HG03378 (cell line): ENCODE measurements around the gene IRF6.
"Not testable (repeated sequence)": the region's sequence is repeated elsewhere in the genome, so short reads cannot be mapped to it uniquely, and the experiment has no call there.

ENCODE experiments used
- ATAC-seq: cut with Tn5 transposase; IDR thresholded peaks from one replicate; pipeline ENCODE4 v1.9.1; 2021; ENCODE audit warnings: mild to moderate bottlenecking, moderate library complexity; ENCODE audit not compliant: unreplicated experiment

IRF6 gene

GRCh38 chr1:209823143-209824041, 17.4 kb upstream of the IRF6 start:
- ATAC-seq = no peak

DNA sequence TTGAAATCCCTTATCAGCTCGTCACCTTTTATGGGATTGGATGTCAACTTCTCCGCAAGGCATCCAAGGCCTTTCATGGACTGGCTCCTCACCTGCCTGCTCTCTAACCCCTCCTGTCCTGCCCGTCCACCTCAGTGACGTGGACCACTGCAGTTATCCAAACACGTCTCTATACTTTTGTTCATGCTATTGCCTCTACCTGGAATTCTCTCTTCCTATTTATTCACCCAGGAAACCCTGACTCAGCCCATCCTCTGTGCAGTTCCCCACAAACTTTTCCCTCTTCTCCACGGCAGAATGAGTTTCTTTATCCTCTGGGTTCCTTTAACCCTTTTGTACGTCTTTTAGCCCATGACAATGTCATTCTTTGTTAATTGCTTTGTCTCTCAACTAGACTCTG, 16.8 kb upstream of the IRF6 start:
- no peak for ATAC-seq

DNA sequence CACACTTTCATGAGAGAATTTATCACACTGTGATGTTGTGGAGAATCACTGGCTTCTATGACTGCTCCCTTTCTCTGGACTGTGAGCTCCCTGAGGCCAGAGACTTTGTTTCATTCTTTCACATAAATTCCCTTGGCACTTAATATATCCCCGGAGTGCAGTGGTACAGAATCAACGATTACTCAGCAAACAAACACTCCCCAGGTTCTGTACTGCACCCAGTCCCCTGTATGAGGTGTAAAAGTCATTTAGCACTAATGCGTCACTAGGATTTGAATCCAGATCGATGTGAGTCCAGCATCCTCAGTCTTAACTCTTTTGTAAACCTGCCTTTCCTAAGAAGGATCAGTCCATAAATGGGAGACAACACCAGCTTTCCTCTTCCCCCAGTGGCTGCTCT, 15.0 kb upstream of the IRF6 start:
- no peak for ATAC-seq

GRCh38 chr1:209819058-209819457, 13.1 kb upstream of the IRF6 start:
- ATAC-seq = no peak

DNA sequence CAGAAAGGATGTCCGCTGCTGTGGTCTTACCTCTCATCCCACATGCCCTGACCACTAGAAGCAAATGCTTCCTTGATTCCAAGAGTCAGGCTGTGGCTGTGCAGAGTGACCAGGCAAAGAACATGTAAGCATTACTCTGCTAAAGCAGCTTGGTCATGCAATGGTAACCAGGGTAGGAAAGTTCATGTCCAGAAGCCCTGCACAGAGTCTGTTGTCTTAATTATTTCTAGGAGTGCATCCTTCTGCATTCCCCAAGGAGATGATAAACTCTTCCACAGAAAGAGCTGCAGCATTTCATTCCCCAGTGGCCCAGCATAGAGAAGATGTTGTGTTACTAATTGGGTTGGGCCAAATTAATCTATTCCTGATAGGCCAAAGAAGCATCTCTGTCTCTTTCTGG, 11.7 kb upstream of the IRF6 start:
- no peak for ATAC-seq

DNA sequence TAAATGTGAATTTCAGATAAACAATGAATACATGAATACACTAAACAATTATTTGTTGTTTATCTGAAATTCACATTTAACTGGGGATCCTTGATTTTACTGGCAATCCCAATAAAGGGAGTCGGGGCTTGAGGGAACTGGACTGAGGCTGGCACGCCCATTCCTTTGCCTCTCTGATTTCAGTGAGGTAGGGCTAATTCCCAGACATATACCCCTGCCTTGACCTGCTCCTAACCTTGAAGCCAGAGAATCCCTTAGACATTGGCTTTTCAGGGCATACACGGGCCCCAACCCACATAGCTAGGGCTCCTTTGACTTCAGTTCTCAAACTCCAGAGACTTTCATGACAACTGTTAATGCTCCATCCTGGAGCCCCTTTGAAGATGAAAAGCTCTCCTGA, 11.0 kb upstream of the IRF6 start:
- ATAC-seq = no peak

DNA sequence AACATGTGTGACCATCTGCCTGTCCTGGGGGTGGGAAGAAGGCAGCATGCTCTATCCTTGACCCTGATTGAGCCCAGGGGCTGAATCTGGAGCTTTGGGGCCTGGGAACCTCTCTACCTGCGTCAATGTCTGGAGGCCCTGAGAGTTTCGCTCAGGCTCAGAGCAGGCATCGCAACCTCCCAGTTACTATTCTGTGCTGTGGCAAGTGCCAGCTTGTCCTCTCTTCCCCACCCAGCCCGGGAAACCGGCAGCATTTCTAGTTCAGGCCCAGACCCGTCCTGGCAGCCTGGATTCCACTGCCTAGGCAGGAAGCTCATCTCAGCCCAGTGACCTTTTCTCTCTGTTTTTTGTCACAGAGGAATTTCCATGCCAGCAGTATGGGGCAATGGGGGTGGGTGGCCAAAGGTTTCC, 10.0 kb upstream of the IRF6 start:
- ATAC-seq = no peak

GRCh38 chr1:209815490-209815889, 9.5 kb upstream of the IRF6 start:
- no peak for ATAC-seq

- no peak for ATAC-seq
Measured at GRCh38 chr1:209813902-209814301, 8.0 kb upstream of the IRF6 start.

DNA sequence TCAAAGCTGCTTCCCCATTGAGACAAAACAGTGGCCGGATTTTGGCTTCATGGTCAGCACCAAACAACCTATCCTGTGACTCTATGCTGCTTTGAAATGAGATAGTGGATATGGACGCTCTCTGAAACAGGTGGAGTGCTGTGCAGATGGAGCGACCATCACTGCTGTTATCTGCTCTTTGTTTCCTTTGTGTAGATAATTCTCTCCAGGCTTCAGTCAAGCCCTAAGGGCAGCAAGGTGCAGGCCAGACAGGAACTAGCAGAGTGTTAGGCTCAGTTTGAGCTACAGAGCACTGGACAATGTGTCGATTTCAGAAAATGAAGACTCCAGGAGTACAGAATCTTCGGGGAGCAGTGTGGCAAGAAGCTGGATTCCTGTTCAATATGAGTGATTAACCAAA, 4.8 kb upstream of the IRF6 start:
- ATAC-seq = no peak

- ATAC-seq = no peak
Measured at GRCh38 chr1:209809611-209810010, 3.7 kb upstream of the IRF6 start.

DNA sequence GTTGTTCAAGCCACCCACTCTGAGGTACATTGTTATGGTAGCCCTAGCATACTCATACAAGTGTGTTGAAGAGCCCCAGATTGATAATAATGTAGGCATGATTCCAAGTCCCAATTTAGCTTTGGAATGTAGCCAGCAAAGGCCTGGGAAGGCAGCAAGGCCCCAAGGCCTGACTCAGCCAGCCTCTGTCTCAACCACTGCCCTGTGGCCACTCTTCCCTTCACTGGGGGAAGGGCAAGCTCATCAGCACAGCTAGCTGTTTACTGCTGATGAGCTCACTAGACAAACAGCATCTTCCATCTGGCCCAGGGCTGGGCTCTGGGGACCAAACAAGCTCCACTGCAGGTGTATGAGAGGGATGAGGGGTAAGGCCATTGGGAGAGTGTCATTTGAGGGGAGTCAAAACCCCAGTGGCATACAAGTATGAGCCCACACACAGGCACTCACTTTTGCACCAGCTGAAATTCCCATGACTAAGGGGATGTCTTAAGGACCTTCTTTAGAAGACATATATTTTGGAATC, 2.2 kb upstream of the IRF6 start:
- no peak for ATAC-seq

DNA sequence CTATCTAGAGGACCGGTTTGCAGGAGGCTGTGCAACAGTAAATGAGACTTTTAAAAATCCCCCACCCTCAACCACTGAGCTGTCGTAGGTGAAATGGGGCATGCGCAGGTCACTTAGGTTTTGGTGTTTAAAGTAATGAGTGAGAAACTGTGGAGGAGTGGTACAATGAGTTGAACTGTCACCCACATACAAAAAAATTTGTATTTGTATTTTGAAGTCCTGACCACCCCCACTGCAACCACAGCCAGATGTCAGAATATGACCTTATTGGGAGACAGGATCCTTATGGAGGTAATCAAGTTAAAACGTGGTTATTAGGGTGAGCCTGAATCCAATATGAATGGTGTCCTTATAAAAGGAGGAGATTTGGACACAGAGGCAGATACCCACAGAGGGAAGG, 1.6 kb upstream of the IRF6 start:
- ATAC-seq = no peak

DNA sequence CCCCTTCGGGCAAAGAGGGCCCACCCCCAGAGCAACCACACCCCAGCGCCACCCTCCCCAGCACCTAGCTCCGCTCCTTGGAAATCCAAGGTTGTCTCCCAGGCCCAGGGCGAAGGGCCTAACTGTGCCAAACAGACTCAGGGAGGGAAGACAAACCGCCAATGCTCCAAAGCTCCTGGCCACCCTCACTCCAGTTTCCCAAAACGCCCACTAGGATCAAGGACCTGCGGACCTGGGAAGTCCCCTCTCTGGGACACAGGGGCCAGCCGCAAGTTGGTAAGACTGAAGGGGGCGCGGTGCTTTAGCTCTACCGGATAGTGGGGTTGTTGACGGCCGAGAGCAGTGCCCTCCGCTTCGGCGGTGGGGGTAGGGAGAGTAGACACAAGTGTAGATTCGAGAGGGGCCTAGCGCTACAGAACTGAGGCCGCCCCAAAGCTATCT, 581 bp downstream of the IRF6 start:
- no peak for ATAC-seq

DNA sequence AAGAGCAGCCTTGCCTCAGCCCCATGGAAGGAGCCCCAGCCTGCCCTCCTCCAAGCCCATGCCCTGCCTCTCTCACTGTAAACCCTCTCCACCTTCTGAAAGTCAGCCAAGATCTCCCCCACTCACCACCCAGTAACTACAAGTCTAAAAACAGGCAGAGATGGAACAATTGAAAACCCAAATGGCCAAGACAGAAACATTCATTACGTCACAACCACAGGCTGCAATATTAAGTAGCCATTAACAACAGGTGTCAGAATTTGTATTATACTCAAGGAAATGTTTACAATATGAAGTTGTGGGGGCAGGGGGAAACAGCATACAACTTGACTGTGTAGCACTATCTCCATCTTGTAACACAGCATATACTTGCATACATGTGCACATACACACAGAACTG, 2.4 kb downstream of the IRF6 start:
- ATAC-seq = no peak

DNA sequence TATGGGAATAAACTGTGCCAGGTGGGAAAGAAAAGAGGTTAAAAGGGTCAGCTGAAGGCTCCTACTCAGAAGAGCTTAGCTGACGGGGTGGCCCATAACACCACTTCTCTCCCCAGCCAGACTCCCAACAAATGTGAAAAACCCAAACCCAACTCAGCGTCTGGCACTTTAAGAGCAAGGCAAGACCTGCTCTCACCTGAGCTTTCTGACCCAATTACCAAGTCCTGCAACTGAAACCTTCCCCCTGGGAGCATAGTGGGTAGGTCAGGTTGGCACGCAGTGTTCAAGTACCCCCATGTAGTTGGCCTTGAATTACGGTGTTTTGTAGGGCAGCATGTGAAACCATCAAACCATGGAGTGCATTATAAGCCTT, 3.2 kb downstream of the IRF6 start:
- ATAC-seq = no peak

DNA sequence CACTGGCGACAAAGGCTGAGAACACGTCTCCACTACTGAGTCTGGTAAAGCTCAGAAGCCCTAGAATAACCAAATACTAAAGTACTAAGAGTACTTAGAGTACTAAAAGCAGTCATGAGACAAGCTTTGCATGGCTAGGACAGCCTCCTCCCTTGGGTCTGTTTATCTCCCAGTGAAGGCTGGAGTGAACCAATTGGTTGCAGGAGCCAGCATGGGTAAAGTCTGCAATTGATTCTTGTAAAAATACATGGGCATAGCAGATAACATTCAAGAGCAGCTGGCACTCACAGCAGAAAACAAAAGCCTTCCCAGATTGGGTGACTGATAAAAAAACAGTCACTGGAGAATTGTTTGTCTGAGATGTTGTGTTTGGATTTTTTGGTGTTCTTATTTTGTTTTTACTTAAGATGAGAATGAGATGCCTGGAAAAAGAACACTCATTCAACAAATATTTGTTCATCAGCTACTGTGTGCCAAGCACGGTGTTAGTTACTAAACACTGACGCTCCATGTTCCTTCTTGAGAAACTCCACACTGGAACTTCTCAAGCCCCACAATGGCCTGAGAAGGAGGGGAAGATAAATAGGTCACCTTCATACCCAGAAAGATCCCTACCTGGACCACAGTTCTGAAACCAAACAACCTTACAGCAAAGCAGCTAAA, 3.7 kb downstream of the IRF6 start:
- ATAC-seq = no peak

GRCh38 chr1:209800984-209801834, 4.7 kb downstream of the IRF6 start:
- ATAC-seq = no peak

DNA sequence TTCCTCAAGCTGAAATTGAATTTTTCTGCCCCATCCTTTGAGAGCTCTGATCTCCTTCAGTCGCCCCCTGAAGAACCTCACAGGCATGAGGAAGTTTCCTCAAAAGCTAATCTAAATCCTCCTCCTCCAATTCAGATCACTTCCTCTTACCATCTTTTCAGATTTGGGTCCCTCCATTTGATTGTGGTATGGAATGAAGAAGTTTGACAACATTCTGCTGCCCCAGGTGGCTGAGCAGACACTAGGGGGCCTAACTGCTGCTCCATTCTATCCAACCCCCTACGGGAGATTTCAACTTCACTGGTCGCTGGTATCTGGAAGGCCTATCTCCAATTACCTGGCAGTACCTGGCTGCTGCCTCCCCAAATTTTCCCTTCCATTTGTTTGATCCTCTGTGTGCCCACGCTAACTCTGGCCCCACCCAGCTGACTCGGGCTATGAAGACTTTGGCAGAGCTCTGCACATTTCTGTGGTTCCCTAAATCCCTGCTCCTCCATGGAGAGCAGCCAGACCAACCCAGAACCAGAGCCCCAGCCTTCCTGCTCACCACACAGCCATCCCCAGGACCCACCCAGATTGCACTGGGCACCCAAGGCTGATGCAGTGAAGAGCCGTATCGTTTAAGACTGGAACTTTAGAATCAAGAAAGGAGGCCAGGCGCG, 7.8 kb downstream of the IRF6 start:
- no peak for ATAC-seq

DNA sequence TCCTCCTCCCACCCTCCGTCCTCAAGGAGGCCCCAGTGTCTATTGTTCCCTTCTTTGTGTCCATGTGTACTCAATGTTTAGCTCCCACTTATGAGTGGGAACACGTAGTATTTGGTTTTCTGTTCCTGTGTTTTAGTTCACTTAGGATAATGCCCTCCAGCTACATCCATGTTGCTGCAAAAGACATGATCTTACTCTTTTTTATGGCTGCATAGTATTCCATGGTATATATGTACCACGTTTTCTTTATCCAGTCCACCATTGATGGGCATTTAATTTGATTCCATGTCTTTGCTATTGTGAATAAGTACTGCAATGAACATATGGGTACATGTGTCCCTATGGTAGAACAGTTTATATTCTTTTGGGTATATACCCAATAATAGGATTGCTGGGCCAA, 12.2 kb downstream of the IRF6 start:
- not testable (repeated sequence) for ATAC-seq

- ATAC-seq = no peak
Measured at GRCh38 chr1:209791920-209792319, 14.0 kb downstream of the IRF6 start.
